GM21423 (cell line): Measurements from ENCODE around the gene UQCRH.
"Not testable (repeated sequence)": the region's sequence is repeated elsewhere in the genome, so short reads cannot be mapped to it uniquely, and the experiment has no call there.

Source experiments
- ATAC-seq: cut with Tn5 transposase; IDR thresholded peaks from one replicate; pipeline ENCODE4 v1.9.1; 2021; ENCODE audit warnings: mild to moderate bottlenecking, moderate library complexity; ENCODE audit not compliant: unreplicated experiment

UQCRH gene

DNA sequence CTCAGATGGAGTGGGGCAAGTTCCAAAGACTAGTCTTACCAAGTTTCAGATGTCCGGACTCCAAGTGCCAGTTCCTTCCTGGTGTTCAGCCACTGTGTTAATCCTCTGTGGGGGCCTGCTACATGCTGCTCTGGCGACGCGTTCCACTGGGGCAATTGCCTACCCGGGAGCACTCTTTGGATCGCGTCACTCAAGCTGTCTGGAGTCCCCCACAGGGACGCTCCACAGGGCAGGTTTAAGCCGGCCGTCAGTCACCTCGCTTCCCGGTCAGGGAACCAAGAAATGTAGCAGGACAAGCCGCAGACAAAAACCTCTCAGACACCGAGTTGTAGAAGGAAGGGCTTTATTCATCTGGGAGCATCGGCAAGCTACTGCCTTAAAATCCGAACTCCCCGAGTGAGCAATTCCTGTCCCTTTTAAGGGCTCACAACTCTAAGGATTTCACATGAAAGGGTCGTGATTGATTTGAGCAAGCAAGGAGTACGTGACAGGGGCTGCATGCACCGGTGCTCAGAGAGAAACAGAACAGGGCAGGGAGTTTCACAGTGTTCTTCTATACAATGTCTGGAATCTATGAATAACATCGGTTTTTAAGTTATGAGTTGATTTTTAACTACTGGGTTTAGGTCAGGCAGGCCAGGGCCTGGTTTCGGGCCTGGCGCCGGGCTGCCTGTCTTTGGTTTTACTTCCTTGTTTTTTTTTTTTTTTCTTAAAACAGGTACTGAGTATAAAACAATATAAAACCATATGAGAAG is 28.5 kb downstream of the UQCRH start:
- ATAC-seq: peak; percentile 36

- peak; percentile 44 for ATAC-seq
Observed at GRCh38 chr1:46333300-46334029, 30.0 kb downstream of the UQCRH start.

GRCh38 chr1:46334030-46334384 is 30.5 kb downstream of the UQCRH start:
- ATAC-seq: no peak

GRCh38 chr1:46335081-46335480 is 31.6 kb downstream of the UQCRH start:
- no peak for ATAC-seq

GRCh38 chr1:46337409-46337808 is 33.9 kb downstream of the UQCRH start:
- ATAC-seq: not testable (repeated sequence)

GRCh38 chr1:46340404-46341221 is 37.1 kb downstream of the UQCRH start, which contains the start of gene NSUN4:
NSUN4 (plus strand) TSS chr1:46340807; CDS start chr1:46340827, 20 bp downstream.
- peak; percentile 88 for ATAC-seq

DNA sequence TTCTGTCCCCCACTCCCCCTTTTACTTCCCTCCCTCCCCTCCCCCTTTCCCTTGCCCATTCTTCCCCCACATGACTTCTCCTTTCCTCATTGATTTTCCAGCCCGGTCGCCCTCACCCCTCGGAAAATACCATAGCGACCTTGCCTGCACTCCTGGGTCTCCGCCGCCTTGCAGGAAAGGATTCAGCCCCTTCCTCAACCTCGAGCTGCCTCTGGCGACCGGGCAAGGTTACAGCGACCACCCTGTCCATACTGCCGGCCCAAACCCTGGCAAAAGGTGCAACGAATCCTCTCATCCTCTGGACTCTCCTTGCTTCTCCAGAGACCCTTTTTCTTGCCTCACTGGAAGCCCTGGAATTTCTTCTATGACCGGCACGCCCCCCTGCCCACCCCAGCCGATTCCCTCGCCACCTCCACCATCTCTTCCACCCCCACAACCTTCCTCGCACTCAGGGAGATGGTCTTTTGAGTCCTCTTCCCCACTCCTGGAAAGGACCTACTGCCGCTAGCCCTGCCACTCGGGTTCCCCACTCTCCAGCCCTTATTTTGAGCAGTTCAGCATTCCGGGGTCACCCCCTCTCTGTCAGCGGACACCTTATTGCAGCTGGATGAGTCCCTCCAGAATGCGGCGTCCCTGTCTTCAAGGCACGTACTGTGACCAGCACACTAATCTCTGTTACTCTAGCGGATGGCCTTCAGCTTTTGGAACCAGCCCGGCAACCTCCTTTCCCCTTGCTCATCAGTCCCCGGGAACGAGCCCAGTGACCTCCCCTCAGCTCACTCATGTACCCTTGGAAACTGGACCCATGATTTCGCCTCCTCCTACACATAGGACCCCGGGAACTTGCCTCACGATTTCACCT is 38.0 kb downstream of the UQCRH start:
- no peak for ATAC-seq

GRCh38 chr1:46342084-46342656 is 38.7 kb downstream of the UQCRH start:
- no peak for ATAC-seq

DNA sequence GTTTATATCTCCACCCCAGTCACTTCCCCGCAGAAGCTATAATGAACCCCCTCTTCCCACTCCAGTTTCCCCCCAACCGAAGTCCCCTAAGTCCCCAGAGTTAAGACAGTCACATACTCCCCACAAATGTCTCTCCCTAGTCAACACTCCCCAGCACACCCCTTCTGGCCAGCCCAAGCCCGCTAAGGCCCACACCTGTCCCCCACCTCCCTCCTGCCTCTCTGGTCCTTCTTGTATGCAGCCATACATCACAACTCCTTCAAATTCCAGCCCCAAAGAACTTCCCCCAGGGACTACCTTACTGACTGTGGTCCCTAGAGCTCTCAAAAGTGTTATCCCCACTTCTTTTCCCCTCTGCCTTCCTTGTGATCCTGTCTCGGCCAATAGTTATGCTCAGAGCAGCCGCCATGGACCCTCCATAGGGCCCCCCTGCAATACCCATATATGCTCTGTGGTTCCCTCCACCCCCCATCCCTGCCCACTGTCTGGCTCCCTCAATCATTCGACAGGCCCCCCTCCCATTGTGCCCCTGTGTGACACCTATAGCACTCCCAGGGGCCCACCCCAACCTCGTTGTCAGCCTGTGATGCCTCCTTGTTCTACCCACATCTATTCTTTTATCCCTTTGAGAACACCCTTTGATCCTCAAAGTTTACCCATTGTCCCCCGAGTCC is 39.3 kb downstream of the UQCRH start:
- ATAC-seq: no peak

DNA sequence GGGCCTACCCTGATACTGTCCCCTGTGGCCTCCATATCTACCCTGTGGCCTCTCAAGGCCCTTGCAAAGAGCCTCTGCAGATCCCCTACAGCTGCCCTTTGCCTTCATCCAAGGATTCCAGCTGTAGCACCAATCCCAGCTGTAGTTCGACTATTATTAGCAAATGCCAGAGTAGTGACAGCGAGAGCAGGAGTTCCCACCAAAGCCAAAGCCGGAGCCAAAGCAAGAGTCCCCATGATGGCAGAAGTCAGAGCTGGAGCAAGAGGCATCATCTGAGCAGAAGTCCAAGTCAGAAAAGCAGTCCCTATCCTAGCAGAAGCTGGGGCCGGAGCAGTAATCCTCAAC is 39.8 kb downstream of the UQCRH start:
- no peak for ATAC-seq

DNA sequence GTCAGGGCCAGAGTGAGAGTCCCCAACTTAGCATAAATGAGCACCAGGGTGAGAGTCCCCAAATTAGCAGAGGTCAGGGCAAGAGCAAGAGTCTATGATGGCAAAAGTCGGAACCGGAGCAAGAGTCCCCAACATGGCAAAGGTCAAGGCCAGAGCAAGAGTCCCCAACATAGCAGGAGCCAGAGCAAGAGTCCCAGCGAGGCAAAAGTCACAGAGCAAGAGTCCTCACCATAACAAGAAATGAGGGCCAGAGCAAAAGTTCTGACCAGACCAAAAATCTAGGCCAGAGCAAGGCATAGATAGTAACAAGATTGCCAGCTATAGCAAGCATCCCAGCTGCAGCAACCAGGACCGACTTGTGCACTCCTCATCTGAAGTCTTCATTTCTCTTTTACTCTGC is 40.2 kb downstream of the UQCRH start:
- ATAC-seq: no peak

DNA sequence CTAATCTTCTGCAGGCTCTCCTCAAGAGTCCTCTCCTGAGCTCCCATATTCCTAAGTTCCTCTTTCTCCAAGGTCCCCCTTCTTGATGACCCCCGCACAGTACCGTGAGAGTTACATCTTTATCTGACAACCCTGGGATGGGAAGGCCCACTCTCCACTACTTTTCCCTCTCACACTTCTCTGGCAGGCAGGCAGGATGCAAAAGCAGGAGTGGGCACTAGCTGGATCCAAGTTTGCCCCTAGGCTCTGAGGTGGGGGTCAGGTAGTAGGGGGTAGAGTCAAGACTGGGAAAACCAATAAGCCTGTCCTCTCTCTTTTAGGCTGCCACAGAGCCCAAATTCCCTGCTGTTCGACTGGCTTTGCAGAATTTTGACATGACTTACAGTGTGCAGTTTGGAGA is 41.0 kb downstream of the UQCRH start:
- ATAC-seq: no peak

GRCh38 chr1:46345281-46345680 is 41.8 kb downstream of the UQCRH start:
- ATAC-seq: no peak

- ATAC-seq: no peak
Observed at GRCh38 chr1:46352363-46352762, 48.9 kb downstream of the UQCRH start.

GRCh38 chr1:46355920-46356319 is 52.4 kb downstream of the UQCRH start:
- not testable (repeated sequence) for ATAC-seq

DNA sequence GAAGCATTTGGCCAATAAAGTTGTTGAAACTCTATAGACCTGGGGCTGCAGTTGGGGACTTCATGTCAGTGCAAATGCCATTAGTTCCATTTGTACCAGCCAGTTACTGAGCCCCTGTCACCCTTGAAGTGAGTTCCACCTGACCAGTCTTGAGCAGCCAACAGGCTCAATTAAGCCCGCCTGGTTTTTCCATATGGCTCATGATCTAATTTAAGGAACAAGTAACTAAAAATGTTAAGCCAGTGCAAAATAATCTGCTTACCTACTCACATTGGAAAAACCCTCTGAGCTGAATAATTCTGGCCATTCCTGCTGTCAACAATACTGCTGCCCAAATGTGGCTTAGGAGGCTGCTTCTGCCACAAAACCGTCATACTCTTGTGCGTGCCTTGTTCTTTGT is 58.7 kb downstream of the UQCRH start:
- ATAC-seq: no peak

GRCh38 chr1:46363121-46363520 is 59.6 kb downstream of the UQCRH start:
- no peak for ATAC-seq

DNA sequence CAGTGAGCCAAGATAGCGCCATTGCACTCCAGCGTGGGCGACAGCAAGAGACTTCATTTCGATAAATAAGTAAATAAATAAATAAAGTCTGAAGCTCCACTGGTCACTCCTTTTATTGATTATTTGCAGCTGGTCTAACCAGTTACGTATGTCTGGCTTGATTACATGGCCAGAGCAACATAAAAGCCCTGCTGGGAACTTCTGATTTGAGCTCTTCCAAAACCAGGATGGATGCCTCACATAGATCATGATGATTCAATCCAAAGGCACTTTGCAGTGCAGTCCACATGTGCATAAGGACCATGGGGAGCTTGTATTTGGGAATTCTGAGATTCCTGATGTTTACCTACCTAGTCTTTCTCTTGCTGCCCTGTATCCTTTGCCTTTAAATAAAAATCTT is 61.1 kb downstream of the UQCRH start:
- ATAC-seq: no peak

DNA sequence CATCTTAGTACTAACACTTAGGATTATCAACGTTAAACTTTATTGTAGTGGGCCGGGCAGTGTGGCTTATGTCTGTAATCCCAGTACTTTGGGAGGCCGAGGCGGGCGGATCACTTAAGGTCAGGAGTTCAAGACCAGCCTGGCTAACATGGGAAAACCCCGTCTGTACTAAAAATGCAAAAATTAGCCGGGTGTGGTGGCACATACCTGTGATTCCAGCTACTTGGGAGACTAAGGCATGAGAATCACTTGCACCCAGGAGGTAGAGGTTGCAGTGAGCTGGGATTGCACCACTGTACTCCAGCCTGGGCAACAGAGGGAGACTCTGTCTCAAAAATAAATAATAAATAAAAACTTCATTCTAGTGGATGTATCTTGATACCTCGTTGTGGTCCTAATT is 62.3 kb downstream of the UQCRH start:
- not testable (repeated sequence) for ATAC-seq
